ENCODE results near the gene DXO. TPM values are rescaled to one million over a fixed set of nuclear protein-coding genes. Genes with fewer than 3 reads are reported as not detected.
A peak's percentile ranks its signal among the peaks of the same experiment; 100 is the strongest.

DXO gene
- total and polyA plus RNA-seq, 2 of the 13 experiments (the other 11 are each of a cell fraction or from before 2014, with no cell fraction given) = 18.6 to 26.2 TPM

- TF ChIP-seq ZIK1 (CRISPR knock-in tag; IDR thresholded peaks at IDR 0.05; ENCODE audit: borderline replicate concordance, low read depth) (peak; percentile 63; the same call in 1 of the 2 replicates), ELF4 (CRISPR knock-in tag; IDR thresholded peaks at IDR 0.05; ENCODE audit: borderline replicate concordance) (peak; percentile 48; the same call in 1 of the 2 replicates), CREBL2 (CRISPR knock-in tag; IDR thresholded peaks at IDR 0.05; ENCODE audit: borderline replicate concordance) (0 out of 2 replicates have a peak, but pooled peaks have one; percentile 77), THAP9 (CRISPR knock-in tag; IDR thresholded peaks at IDR 0.05; ENCODE audit: borderline replicate concordance) (peak; percentile 94; the same call in 1 of the 2 replicates), ZNF710 (CRISPR knock-in tag; IDR thresholded peaks at IDR 0.05; ENCODE audit: borderline replicate concordance) (peak; percentile 18; the same call in 1 of the 2 replicates), HOXA9 (CRISPR knock-in tag; IDR thresholded peaks at IDR 0.05; ENCODE audit: borderline replicate concordance) (peak; percentile 95), IKZF4 (CRISPR knock-in tag; IDR thresholded peaks at IDR 0.05; ENCODE audit: borderline replicate concordance, low read depth, not compliant biosample characterization) (peak; percentile 76), SIN3B (IDR thresholded peaks at IDR 0.05; ENCODE audit: low read length) (peak; percentile 86; the same call in 1 of the 2 replicates), REPIN1 (CRISPR knock-in tag; IDR thresholded peaks at IDR 0.05; ENCODE audit: borderline replicate concordance, low read depth) (no peak; the same call in 1 of the 2 replicates), POLR2AphosphoS5 (IDR thresholded peaks at IDR 0.05; ENCODE audit: low read depth, low read length) (peak; percentile 33; the same call in 1 of the 2 replicates), TOPORS (CRISPR knock-in tag; IDR thresholded peaks at IDR 0.05) (peak; percentile 20), TBX3 (IDR thresholded peaks at IDR 0.05; ENCODE audit: borderline replicate concordance) (peak; percentile 92), MED13 (CRISPR knock-in tag; IDR thresholded peaks at IDR 0.05) (no peak; the same call in 1 of the 2 replicates), BCL3 (CRISPR knock-in tag; IDR thresholded peaks at IDR 0.05) (peak; percentile 66), NCOR1 (IDR thresholded peaks at IDR 0.05; ENCODE audit: borderline replicate concordance, low read length) (peak; percentile 32; the same call in 1 of the 2 replicates), IKZF5 (CRISPR knock-in tag; IDR thresholded peaks at IDR 0.05) (peak; percentile 80)
Measured at GRCh38 chr6:31971993-31972708, at the start of gene DXO (continued).

Data from HepG2 (cell line).